ENCODE measurements around the gene SRGAP2C.
"Not testable (repeated sequence)": the region's sequence is repeated elsewhere in the genome, so short reads cannot be mapped to it uniquely, and the experiment has no call there.

The SRGAP2C gene

DNA sequence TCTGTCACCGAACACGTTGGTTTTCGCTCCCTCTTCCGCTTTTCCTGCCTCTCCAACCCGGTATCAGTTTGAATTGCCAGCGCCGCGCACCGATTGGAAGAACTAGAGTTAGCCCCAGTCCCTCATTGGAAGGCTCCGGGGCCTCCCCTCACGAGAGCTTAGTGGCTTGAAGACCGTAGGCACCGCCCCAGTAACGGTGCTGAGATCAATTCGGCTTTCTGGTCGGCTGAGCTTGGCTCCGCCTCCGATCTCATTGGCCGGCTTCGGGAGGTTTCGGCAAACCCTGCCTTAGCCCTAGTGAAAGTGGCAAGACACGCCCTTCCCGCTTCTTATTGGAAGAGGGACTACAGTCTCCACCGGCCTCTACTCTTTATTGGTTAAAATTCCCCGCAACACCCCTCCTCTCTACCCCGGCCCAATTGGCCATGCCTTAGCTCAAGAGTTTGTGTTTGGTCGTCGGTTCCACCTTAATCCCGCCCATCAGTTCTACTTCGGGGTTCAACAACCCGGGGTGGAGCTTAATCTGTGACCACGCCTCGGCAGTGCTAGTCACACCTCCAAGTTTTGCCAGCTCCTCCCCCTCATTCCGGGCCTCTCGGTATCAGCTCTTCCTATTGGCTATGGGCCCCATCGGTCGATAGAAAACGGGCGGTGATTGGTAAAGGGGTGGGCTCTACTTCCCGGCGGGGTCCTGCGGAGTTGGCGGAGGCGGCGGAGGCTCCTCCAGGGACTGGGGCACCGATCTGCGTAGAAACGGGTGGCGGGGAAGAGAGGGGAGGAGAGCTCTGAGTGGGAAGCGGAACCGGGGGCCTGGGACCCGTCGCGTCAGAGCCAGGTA is at the start of gene SRGAP2C, which contains the start of gene FAM72B:
SRGAP2C (plus strand) TSS at position 686 of the 838 bp plus-strand sequence. CDS start 2,472 bp downstream, outside the sequence.
FAM72B (minus strand) TSS at position 51 of the 838 bp plus-strand sequence. CDS start 851 bp downstream, outside the sequence.
- H3K36me3 Mint-ChIP-seq (ENCODE audit: low read depth); H3K9me3 Mint-ChIP-seq; H3K4me1 Mint-ChIP-seq (ENCODE audit: low read depth); H3K27me3 Mint-ChIP-seq (ENCODE audit: low read depth): not testable (repeated sequence)
- peak; percentile 92 for DNase-seq (ENCODE audit: low spot score)
- Mint-ChIP-seq H3K27ac (peak within 1 kb of the TSS; percentile 89), H3K4me3 (peak within 1 kb of the TSS; percentile 94)

DNA sequence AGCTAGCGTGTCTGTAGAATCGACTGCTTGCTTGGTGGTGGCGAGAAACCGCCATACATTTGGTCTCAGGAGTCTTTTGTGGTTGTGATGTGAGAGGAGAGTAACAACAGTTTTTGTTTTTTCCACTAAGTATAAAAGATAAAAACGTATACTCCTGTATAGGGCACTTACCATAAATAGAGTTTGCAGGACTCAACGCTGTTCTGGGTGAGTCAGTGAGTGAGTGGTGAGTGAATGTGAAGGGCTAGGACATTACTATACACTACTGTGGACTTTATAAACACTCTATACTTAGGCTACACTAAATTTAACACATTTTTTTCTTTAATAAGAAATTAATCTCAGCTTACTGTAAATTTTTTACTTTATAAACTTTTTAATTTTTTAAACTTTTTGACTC is 44.4 kb upstream of the SRGAP2C start:
- not testable (repeated sequence) for H3K27me3 Mint-ChIP-seq (ENCODE audit: low read depth); H3K4me1 Mint-ChIP-seq (ENCODE audit: low read depth); H3K36me3 Mint-ChIP-seq (ENCODE audit: low read depth); DNase-seq (ENCODE audit: low spot score); H3K27ac Mint-ChIP-seq; H3K9me3 Mint-ChIP-seq; H3K4me3 Mint-ChIP-seq

DNA sequence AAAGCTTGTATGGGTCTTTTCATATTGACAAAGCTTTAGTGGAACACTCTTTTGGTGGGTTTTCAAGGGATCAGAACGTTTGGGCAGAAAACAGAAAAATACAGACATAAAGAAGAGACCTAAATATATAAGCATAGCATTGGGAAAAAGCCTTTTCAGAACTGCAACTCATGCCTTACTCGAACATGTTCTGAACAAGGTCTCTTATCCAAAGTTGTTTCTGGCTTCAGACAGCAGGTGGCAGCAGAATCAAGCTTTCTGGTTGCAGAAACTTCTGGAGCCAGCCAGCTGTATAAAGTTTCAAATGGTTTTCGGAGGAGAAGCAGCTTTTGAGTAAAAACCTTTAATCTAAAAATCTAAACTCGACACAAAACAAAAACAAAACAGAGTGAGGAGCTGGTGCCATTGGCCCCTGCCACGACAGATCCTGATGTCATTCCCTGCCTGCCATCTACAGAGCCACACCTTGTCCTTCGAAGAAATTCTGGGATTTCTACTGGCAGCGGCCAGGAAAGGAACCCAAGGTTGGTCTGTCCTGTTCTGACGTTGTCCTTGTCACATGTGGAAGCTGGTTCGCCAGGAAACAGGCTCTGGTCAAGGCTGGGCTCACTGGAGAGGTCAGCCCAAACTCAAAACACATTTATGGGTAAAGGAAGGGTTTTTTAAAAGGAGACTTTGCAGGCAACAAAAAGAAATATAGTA is 36.1 kb upstream of the SRGAP2C start:
- H3K4me1 Mint-ChIP-seq (ENCODE audit: low read depth); H3K27me3 Mint-ChIP-seq (ENCODE audit: low read depth); H3K4me3 Mint-ChIP-seq; H3K27ac Mint-ChIP-seq; H3K36me3 Mint-ChIP-seq (ENCODE audit: low read depth); DNase-seq (ENCODE audit: low spot score); H3K9me3 Mint-ChIP-seq: not testable (repeated sequence)

DNA sequence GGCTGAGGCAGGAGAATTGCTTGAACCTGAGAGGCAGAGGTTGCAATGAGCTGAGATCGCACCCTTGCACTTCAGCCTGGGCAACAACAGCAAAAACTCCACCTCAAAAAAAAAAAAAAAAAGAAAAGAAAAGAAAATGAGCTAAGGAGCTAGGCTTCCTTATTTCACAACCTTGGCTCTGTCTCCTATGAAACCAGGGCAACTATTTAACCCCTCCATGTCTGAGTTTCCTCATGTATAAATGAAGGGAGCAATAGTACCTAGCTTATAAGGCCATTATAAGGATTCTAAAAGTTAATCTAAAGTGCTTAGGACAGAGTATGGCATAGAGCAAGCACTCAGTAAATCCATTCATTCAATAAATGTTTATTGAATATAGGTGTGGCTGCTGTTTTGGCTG is 33.5 kb upstream of the SRGAP2C start:
- not testable (repeated sequence) for H3K36me3 Mint-ChIP-seq (ENCODE audit: low read depth)

DNA sequence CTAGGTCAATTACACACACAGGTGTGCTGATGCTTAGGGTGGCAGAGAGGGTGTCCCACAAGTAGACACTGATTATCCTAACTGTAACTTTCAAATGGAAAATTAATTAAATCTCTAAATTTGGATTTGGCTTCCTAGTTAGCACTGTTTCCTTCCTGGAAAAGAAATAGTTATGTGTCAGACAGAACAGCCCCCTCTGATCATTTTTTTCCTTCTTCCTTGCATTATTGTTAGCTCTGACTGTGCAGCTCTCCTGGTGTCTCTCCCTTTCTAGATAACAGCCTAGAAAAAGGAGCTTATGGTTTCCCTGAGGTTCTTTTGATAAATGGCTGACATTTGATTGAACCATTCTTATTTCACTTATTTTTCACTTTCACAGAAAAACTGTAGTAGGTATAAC is 32.0 kb upstream of the SRGAP2C start:
- H3K27ac Mint-ChIP-seq; H3K36me3 Mint-ChIP-seq (ENCODE audit: low read depth); H3K27me3 Mint-ChIP-seq (ENCODE audit: low read depth); H3K9me3 Mint-ChIP-seq; DNase-seq (ENCODE audit: low spot score); H3K4me1 Mint-ChIP-seq (ENCODE audit: low read depth); H3K4me3 Mint-ChIP-seq: not testable (repeated sequence)

More for the DNA sequence above, 33.5 kb upstream of the SRGAP2C start:
- not testable (repeated sequence) for H3K27me3 Mint-ChIP-seq (ENCODE audit: low read depth); H3K4me1 Mint-ChIP-seq (ENCODE audit: low read depth); H3K4me3 Mint-ChIP-seq; DNase-seq (ENCODE audit: low spot score); H3K9me3 Mint-ChIP-seq; H3K27ac Mint-ChIP-seq

DNA sequence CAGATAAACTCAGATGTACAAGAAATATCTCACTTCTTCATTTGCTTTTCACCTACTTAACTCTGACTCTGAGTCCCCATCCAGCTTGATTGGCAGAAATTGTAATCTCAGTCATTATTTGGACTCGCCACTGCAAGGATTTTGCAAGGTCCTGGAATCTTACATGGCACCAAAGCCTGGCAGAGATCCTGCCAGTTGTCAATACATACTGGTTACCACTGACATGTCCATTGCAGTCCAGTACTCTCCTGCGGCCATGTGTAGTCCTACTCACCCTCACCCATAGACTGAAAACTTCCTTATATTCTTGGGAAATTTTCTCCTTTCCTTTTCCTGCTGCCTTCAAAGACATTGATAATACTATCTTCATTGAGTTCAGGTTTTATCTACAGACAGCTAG is 30.0 kb upstream of the SRGAP2C start:
- H3K4me3 Mint-ChIP-seq; H3K9me3 Mint-ChIP-seq; H3K27me3 Mint-ChIP-seq (ENCODE audit: low read depth); DNase-seq (ENCODE audit: low spot score); H3K27ac Mint-ChIP-seq; H3K36me3 Mint-ChIP-seq (ENCODE audit: low read depth); H3K4me1 Mint-ChIP-seq (ENCODE audit: low read depth): not testable (repeated sequence)

DNA sequence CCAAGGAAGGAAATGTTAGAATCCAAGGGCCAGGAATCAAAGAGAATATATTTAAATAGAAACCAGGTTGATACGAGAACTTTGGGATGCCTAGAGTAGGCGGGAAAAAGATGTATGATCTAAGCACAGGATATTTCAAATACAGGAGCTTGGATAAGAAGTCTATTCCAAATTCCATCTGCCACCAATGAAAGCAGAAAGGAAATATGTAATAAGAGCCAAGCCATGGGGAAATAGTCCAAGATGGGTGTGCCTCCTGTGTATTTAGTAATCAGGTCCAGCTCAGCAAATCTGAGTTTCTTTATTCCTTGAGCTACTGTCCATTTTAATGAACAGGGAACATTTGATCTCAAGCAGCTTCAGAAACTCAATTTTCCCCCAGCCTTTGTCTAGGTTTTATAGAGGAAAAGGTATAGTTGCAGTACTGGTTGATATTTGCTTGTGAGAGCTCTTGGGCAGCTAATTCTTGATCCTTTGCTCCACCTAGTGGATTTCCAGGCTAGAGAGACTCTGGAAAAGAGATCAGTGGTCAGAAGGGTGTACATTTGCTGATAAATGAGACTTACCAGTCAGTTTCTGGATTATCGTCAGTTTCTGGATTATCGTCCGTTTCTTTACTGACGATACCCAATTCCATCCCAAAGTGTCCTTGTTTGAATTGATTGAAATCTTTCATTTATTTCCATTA is 29.0 kb upstream of the SRGAP2C start:
- not testable (repeated sequence) for DNase-seq (ENCODE audit: low spot score); H3K36me3 Mint-ChIP-seq (ENCODE audit: low read depth); H3K27me3 Mint-ChIP-seq (ENCODE audit: low read depth); H3K9me3 Mint-ChIP-seq; H3K4me3 Mint-ChIP-seq; H3K4me1 Mint-ChIP-seq (ENCODE audit: low read depth); H3K27ac Mint-ChIP-seq

DNA sequence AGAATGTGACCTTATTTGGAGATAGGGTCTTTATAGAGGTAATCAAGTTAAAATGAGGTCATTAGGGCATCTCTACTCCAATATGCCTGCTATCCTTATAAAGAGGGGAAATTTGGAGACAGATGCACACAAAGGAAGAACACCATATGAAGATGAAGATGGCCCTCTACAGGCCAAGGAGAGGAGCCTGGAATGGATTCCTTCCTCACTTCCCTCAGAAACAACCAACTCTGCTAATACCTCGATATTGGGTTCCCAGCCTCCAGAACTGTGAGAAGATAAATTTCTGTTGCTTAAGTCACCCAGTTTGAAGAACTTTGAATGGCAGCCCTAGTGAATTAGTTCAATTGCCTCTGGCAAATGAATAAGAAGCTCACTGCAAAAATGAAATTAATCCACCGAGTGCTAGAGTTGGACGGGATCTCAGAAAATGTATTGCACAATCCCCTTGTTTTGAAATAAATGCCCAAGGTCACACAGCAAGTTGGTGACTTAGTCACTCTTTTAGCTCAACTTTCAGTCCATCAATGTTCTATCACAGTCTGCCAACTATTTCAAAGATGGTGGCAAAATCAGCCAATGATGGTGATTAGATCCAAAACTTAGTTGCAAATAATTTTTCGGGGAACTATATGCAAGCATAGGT is 27.7 kb upstream of the SRGAP2C start:
- H3K27ac Mint-ChIP-seq; H3K4me1 Mint-ChIP-seq (ENCODE audit: low read depth); DNase-seq (ENCODE audit: low spot score); H3K4me3 Mint-ChIP-seq; H3K36me3 Mint-ChIP-seq (ENCODE audit: low read depth); H3K27me3 Mint-ChIP-seq (ENCODE audit: low read depth); H3K9me3 Mint-ChIP-seq: not testable (repeated sequence)

DNA sequence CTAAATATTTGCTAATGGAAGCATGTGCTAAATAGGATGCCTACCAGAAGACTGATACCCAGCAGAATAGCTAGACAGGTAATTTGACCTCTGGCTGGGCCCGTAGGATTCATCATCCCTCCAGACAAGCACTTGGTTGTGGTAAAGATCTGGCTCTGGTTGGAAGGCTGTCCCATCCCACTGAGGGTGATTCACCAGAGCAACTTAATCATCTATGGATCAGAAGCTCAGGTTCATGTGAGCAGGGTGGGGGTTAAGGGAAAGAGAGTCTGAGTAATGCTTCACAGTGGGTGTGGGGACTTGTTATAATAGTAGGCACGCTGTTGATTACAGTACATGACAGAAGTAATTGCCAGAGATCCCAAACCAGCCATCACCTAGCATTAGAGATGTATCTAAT is 27.2 kb upstream of the SRGAP2C start:
- H3K4me3 Mint-ChIP-seq; H3K4me1 Mint-ChIP-seq (ENCODE audit: low read depth); DNase-seq (ENCODE audit: low spot score): not testable (repeated sequence)

DNA sequence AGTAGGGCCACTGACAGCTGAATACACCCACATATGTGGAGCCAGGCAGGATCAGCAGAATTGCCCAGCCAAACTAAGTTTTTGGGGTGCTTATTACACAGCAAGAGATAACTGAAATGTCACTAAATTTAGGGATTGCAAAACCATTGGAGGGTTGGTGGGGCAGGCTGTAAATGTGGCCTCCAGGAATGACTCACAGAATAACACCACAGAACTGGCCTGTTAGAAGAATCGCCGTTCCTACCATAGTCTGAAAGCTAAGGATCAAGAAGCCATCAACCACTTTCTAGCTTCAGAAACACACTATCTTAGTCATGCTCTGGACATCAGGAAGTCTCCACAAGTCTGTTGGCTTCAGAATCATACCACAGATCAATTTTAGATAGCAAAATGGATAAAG is 24.7 kb upstream of the SRGAP2C start:
- not testable (repeated sequence) for H3K4me3 Mint-ChIP-seq; DNase-seq (ENCODE audit: low spot score); H3K4me1 Mint-ChIP-seq (ENCODE audit: low read depth); H3K36me3 Mint-ChIP-seq (ENCODE audit: low read depth); H3K27ac Mint-ChIP-seq; H3K9me3 Mint-ChIP-seq; H3K27me3 Mint-ChIP-seq (ENCODE audit: low read depth)

More for the DNA sequence above, 27.2 kb upstream of the SRGAP2C start:
- not testable (repeated sequence) for H3K36me3 Mint-ChIP-seq (ENCODE audit: low read depth); H3K27me3 Mint-ChIP-seq (ENCODE audit: low read depth); H3K9me3 Mint-ChIP-seq; H3K27ac Mint-ChIP-seq

DNA sequence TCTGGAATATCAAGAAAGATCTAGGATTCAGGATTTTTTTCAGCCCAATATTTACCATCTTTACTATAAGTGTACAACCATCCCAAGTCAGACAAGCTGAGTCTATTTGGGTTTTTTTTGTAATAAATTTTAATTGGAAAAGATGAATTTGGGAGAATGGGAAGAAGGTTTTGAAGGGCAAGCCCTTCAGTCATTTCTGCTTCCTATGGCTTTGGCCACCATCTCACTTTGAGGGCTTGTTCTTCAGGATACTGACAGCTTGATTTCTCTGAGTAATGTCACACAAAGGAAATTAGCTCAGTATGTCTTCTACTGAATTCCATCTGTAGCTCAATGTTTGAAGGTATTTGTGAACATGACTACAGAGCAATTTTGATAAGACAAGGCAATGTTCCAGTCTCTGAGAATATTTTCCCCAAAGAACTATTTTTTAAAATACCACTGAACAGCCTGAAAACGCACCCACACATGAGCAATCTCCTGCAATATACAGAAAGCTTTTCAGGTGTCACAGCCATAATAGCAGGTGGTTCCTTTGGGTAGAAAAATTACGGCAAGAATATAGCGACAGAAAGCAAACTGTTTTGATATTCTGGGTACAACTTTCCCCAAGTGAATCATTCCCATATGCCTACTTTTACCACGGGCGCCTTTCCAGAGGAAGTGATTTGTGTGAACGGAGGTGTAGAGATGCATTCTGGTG is 23.4 kb upstream of the SRGAP2C start:
- H3K9me3 Mint-ChIP-seq; H3K4me3 Mint-ChIP-seq; DNase-seq (ENCODE audit: low spot score); H3K4me1 Mint-ChIP-seq (ENCODE audit: low read depth); H3K27me3 Mint-ChIP-seq (ENCODE audit: low read depth); H3K27ac Mint-ChIP-seq; H3K36me3 Mint-ChIP-seq (ENCODE audit: low read depth): not testable (repeated sequence)

DNA sequence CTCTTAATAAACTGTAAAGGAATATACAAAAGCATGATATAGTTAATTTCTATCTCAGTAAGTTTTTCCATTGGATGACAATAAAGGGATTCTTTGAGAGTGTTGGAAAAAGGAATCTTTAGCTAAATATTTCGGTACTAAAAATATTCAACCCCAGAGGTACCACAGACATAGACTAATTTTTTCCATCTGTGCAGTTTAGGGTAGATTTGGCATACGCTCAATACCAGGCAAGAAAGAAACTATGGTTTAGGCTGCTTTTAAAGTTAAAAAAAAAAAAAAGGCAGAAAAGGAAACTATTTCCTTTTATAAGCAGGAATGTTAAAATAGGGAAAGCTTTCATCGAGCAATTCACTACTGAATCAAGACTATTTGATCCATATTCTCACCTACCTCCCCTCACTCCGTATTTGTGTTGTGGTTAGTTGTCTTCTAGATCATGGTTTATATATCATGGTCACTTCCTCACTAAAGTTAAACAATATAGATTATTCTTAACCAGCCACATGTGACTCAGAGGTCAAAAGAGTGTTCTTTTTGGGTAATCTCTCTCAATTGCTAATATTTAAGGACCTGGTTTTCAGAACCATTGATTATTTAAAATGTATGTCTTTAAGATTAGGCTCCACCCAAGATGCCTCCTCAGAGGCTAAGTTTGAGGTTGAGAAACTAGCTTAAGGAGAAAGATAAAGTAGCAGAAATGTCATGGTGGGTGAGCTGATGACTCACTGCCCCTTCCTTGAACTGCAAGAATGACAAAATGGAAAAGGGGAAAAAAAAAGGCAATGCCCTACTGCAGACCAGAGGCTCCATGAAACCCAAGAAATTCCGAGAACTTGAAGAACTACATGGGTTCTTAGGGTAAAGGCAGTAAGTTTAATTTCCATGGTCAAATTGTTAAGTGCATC is 20.7 kb upstream of the SRGAP2C start:
- H3K36me3 Mint-ChIP-seq (ENCODE audit: low read depth); H3K4me3 Mint-ChIP-seq; H3K4me1 Mint-ChIP-seq (ENCODE audit: low read depth); H3K27me3 Mint-ChIP-seq (ENCODE audit: low read depth); H3K27ac Mint-ChIP-seq; H3K9me3 Mint-ChIP-seq: not testable (repeated sequence)
- peak; percentile 21 for DNase-seq (ENCODE audit: low spot score)

DNA sequence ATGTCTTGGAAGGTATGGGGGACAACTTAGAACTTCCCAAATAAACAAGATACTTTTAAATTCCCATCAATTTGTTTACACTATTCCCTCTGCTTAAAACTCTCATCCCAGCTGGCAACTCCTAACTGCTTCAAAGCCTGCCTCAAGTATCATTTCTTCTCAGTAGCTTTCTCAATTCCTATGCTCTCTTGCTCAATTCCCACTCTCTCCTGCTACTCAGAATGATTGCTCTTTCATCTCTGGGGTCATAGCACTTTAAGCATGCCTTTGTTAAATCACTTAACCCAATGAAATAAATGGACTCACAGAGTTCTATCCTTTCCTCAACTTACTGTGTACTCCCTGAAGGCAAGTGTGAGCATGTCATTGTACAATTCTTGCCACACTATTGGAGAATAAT is 19.5 kb upstream of the SRGAP2C start:
- not testable (repeated sequence) for H3K4me1 Mint-ChIP-seq (ENCODE audit: low read depth); DNase-seq (ENCODE audit: low spot score); H3K4me3 Mint-ChIP-seq; H3K36me3 Mint-ChIP-seq (ENCODE audit: low read depth); H3K27me3 Mint-ChIP-seq (ENCODE audit: low read depth); H3K27ac Mint-ChIP-seq; H3K9me3 Mint-ChIP-seq

All from T-helper 2 cell treated with Interferon-gamma antibody and Interleukin-4, amounts not matched to agents 5 μg/mL and 100 μg/mL, for 36 hours (primary cell).